ENCODE measurements around the gene ADGRD2. TPM values are rescaled to one million over a fixed set of nuclear protein-coding genes. Genes with fewer than 3 reads are reported as not detected.

Gene ADGRD2
- total RNA-seq, 1 experiment from 2014 or later = not detected

- Histone ChIP-seq H3K4me3 (ENCODE audit: low read depth in 2 of 2, low read length in 2 of 2) (no peak overlapping the region), H3K36me3 (ENCODE audit: control insufficient read depth, insufficient read depth, low read length) (peaks cover 36% of the 10 kb centered on the region), H3K9me3 (ENCODE audit: control insufficient read depth, insufficient read depth, low read depth, low read length) (no peaks in the 10 kb centered on the region), H3K4me1 (ENCODE audit: control insufficient read depth, insufficient read depth, low read length) (peaks cover 24% of the 10 kb centered on the region), H3K27me3 (ENCODE audit: control insufficient read depth, insufficient read depth, low read length) (no peaks in the 10 kb centered on the region), H3K27ac (ENCODE audit: low read length) (peak overlapping the region; percentile 8; the same call in 1 of the 2 replicates)
- in situ Hi-C loops (cut with HindIII; ENCODE audit: low pct_unique_long_range_greater_than_20kb, low sequenced_read_pairs) = no loop called here
- no TSS peak for BruUV-seq (replicated peaks)
- TF ChIP-seq REST (IDR thresholded peaks at IDR 0.05; ENCODE audit: insufficient read depth in 1 of 2, low read depth in 2 of 2, low read length in 1 of 2) (no peak), CTCF (IDR thresholded peaks at IDR 0.05) (no peak), SIN3A (IDR thresholded peaks at IDR 0.05; ENCODE audit: borderline replicate concordance, insufficient read depth, low read depth, low read length) (no peak), POLR2AphosphoS5 (IDR thresholded peaks at IDR 0.05; ENCODE audit: low read depth, low read length) (no peak), TCF7L2 (IDR thresholded peaks at IDR 0.05; ENCODE audit: low read depth, low read length) (no peak)
- ChIA-PET CTCF (interaction anchor here (0.6 kb wide), 1 partner anchor 125 kb away, joined by 5 read pairs; no protein-coding TSS in a partner anchor), POLR2A (interaction anchor here (1.0 kb wide), 1 partner anchor 9 kb away, joined by 3 read pairs; no protein-coding TSS in a partner anchor)
- ATAC-seq = no peak
- no peak for DNase-seq (ENCODE audit: low read depth, low spot score)
- intact Hi-C loops (cut with micrococcal nuclease; ENCODE audit: unreplicated experiment) = loop anchor here (10.0 kb wide), 1 partner anchor 103 kb away; no protein-coding TSS in a partner anchor
Measured at GRCh38 chr9:124412228-124412575, 38.0 kb upstream of the ADGRD2 start.

GRCh38 chr9:124414612-124415011 is 35.6 kb upstream of the ADGRD2 start:
- ATAC-seq (peak; percentile 26; the same call in 1 of the 2 replicates), DNase-seq (ENCODE audit: low read depth, low spot score) (no peak)
- TF ChIP-seq SIN3A (IDR thresholded peaks at IDR 0.05; ENCODE audit: borderline replicate concordance, insufficient read depth, low read depth, low read length) (no peak), CTCF (IDR thresholded peaks at IDR 0.05) (no peak), REST (IDR thresholded peaks at IDR 0.05; ENCODE audit: insufficient read depth in 1 of 2, low read depth in 2 of 2, low read length in 1 of 2) (no peak), TCF7L2 (IDR thresholded peaks at IDR 0.05; ENCODE audit: low read depth, low read length) (no peak), POLR2AphosphoS5 (IDR thresholded peaks at IDR 0.05; ENCODE audit: low read depth, low read length) (no peak)
- Histone ChIP-seq H3K4me3 (ENCODE audit: low read depth in 2 of 2, low read length in 2 of 2) (peak overlapping the region; percentile 67 to 96), H3K4me1 (ENCODE audit: control insufficient read depth, insufficient read depth, low read length) (peaks cover 24% of the 10 kb centered on the region), H3K27ac (ENCODE audit: low read length) (peak overlapping the region; percentile 94), H3K27me3 (ENCODE audit: control insufficient read depth, insufficient read depth, low read length) (no peaks in the 10 kb centered on the region), H3K9me3 (ENCODE audit: control insufficient read depth, insufficient read depth, low read depth, low read length) (no peaks in the 10 kb centered on the region), H3K36me3 (ENCODE audit: control insufficient read depth, insufficient read depth, low read length) (peaks cover 22% of the 10 kb centered on the region)
- ChIA-PET CTCF (no interaction called here), POLR2A (interaction anchor here (0.6 kb wide), 3 partner anchors 15 to 348 kb away, joined by 3 to 9 read pairs (median 5); no protein-coding TSS in a partner anchor)
- in situ Hi-C loops (cut with HindIII; ENCODE audit: low pct_unique_long_range_greater_than_20kb, low sequenced_read_pairs) = no loop called here
- intact Hi-C loops (cut with micrococcal nuclease; ENCODE audit: unreplicated experiment) = loop anchor here (10.0 kb wide), 1 partner anchor 100 kb away; no protein-coding TSS in a partner anchor
- BruUV-seq (replicated peaks) = no TSS peak

All from Panc1 (cell line).